GM18502 (cell line): ENCODE measurements around the gene PRKCA.
"Not testable (repeated sequence)": the region's sequence is repeated elsewhere in the genome, so short reads cannot be mapped to it uniquely, and the experiment has no call there.

Source experiments
- ATAC-seq: cut with Tn5 transposase; IDR thresholded peaks from one replicate; pipeline ENCODE4 v1.9.1; 2021; ENCODE audit warnings: mild to moderate bottlenecking; ENCODE audit not compliant: unreplicated experiment, poor library complexity

The PRKCA gene

GRCh38 chr17:66322764-66323163, 20.4 kb downstream of the PRKCA start:
- ATAC-seq = no peak

- ATAC-seq = not testable (repeated sequence)
Measured at GRCh38 chr17:66324381-66325004, 22.1 kb downstream of the PRKCA start.

- ATAC-seq = no peak
Measured at GRCh38 chr17:66326476-66327047, 24.1 kb downstream of the PRKCA start.

GRCh38 chr17:66330646-66331037, 28.2 kb downstream of the PRKCA start:
- ATAC-seq = no peak

- ATAC-seq = no peak
Measured at GRCh38 chr17:66331038-66331816, 28.8 kb downstream of the PRKCA start.

GRCh38 chr17:66335797-66336196, 33.4 kb downstream of the PRKCA start:
- ATAC-seq = no peak

- no peak for ATAC-seq
Measured at GRCh38 chr17:66337268-66337667, 34.9 kb downstream of the PRKCA start.

GRCh38 chr17:66337866-66338485, 35.6 kb downstream of the PRKCA start:
- no peak for ATAC-seq

- no peak for ATAC-seq
Measured at GRCh38 chr17:66338937-66339336, 36.5 kb downstream of the PRKCA start.

- no peak for ATAC-seq
Measured at GRCh38 chr17:66339561-66339960, 37.1 kb downstream of the PRKCA start.

- no peak for ATAC-seq
Measured at GRCh38 chr17:66340720-66341119, 38.3 kb downstream of the PRKCA start.

GRCh38 chr17:66341462-66341861, 39.0 kb downstream of the PRKCA start:
- no peak for ATAC-seq

GRCh38 chr17:66342263-66342662, 39.9 kb downstream of the PRKCA start:
- ATAC-seq = not testable (repeated sequence)

GRCh38 chr17:66343531-66344078, 41.2 kb downstream of the PRKCA start:
- ATAC-seq = no peak

- ATAC-seq = no peak
Measured at GRCh38 chr17:66344473-66344872, 42.1 kb downstream of the PRKCA start.

GRCh38 chr17:66345264-66345663, 42.9 kb downstream of the PRKCA start:
- ATAC-seq = no peak

GRCh38 chr17:66345949-66346638, 43.7 kb downstream of the PRKCA start:
- ATAC-seq = not testable (repeated sequence)

- ATAC-seq = no peak
Measured at GRCh38 chr17:66347661-66348514, 45.5 kb downstream of the PRKCA start.

GRCh38 chr17:66348584-66349165, 46.3 kb downstream of the PRKCA start:
- no peak for ATAC-seq
